Nephron (organoid): ENCODE data around the gene STK16.
A peak's percentile ranks its signal among the peaks of the same experiment; 100 is the strongest.

Experiments used
- H3K27ac Mint-ChIP-seq, 3 experiments: 2 replicates each; pipeline ENCODE4 v1.8.0; 2020; ENCODE audit warnings: mixed read lengths in 3 of 3, mild to moderate bottlenecking in 2 of 3, moderate library complexity in 1 of 3
- H3K27me3 Mint-ChIP-seq: 2 replicates; pipeline ENCODE4 v1.8.0; 2021; ENCODE audit warnings: low read depth, mild to moderate bottlenecking, moderate library complexity, mixed read lengths
- H3K36me3 Mint-ChIP-seq: 2 replicates; pipeline ENCODE4 v1.8.0; 2020; ENCODE audit warnings: low read depth, mixed read lengths
- H3K4me1 Mint-ChIP-seq: 2 replicates; pipeline ENCODE4 v1.8.0; 2020; ENCODE audit warnings: mixed read lengths
- H3K4me3 Mint-ChIP-seq, 3 experiments: 2 replicates each; pipeline ENCODE4 v1.8.0; 2020; ENCODE audit warnings: mild to moderate bottlenecking in 3 of 3, mixed read lengths in 3 of 3, moderate library complexity in 2 of 3
- H3K9me3 Mint-ChIP-seq: 2 replicates; pipeline ENCODE4 v1.8.0; 2020; ENCODE audit warnings: mixed read lengths
- TF ChIP-seq, protein P1 (sequence below), 3 experiments: fragments of 200-600 bp; sonication (generic); IDR thresholded peaks; one replicate each; pipeline ENCODE4 v1.5.0; 2021; ENCODE audit warnings: antibody characterized with exemption in 3 of 3; ENCODE audit not compliant: unreplicated experiment in 3 of 3

STK16 gene

DNA sequence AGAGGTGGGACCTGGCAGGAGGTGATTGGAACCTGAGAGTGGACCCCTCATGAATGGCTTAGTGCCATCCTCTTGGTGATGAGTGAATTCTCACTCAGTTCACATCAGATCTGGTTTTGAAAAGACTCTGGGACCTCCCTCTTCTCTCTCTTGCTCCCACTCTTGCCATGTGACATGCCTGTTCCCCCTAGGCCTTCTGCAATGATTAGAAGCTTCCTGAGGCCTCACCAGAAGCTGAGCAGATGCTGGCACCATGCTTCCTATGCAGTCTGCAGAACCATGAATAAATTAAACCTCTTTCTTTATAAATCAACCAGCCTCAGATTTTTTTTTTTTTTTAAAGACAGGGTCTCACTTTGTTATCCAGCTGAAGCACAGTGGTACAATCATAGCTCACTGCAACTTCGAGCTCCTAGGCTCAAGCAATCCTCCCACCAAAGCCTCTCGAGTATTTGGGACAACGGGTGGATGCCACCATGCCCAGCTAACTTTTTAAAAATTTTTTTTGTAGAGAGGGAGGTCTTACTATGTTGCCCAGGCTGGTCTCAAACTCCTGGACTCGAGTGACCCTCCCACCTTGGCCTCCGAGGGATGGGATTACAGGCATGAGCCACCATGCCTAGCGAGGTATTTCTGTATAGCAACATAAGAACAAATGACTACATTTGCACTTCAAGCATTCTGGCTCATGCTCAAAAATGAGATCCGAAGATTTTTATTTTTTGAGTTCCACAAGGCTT lies 40.7 kb upstream of the STK16 start:
- Mint-ChIP-seq H3K36me3 (peaks cover 10% of the 10 kb centered on the region), H3K4me1 (peaks cover 23% of the 10 kb centered on the region), H3K9me3 (no peaks in the 10 kb centered on the region), H3K27ac (peak overlapping the region in 1 of 3 experiments; percentile 24), H3K4me3 (peak overlapping the region; percentile 23 to 71 (median 69)), H3K27me3 (peaks cover 7% of the 10 kb centered on the region)
- TF ChIP-seq, protein P1, sequence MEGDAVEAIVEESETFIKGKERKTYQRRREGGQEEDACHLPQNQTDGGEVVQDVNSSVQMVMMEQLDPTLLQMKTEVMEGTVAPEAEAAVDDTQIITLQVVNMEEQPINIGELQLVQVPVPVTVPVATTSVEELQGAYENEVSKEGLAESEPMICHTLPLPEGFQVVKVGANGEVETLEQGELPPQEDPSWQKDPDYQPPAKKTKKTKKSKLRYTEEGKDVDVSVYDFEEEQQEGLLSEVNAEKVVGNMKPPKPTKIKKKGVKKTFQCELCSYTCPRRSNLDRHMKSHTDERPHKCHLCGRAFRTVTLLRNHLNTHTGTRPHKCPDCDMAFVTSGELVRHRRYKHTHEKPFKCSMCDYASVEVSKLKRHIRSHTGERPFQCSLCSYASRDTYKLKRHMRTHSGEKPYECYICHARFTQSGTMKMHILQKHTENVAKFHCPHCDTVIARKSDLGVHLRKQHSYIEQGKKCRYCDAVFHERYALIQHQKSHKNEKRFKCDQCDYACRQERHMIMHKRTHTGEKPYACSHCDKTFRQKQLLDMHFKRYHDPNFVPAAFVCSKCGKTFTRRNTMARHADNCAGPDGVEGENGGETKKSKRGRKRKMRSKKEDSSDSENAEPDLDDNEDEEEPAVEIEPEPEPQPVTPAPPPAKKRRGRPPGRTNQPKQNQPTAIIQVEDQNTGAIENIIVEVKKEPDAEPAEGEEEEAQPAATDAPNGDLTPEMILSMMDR (IDR thresholded peaks at IDR 0.05; ENCODE audit: unreplicated experiment in 3 of 3), result no peak

DNA sequence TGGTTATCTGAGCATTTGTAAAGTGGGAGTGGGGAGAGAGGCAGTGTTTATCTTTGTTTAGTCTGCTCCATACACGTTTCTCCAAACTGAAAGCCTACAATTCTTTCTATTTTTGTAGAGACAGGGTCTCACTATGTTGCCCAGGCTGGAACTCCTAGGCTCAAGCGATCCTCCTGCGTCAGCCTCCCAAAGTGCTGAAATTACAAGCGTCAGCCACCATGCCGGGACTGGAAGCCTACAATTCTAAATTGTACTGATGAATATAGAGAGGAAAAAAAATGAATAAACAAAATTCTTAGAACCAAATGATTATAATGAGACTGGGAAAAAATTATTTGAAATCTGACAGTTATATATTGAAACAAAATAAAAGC lies 40.1 kb upstream of the STK16 start:
- Mint-ChIP-seq H3K4me3 (peak overlapping the region; percentile 69 to 83 (median 71)), H3K27ac (peak overlapping the region in 2 of 3 experiments; percentile 24 to 52), H3K27me3 (peaks cover 7% of the 10 kb centered on the region), H3K4me1 (peaks cover 23% of the 10 kb centered on the region), H3K9me3 (no peaks in the 10 kb centered on the region), H3K36me3 (peaks cover 15% of the 10 kb centered on the region)
- TF ChIP-seq, protein P1 (IDR thresholded peaks at IDR 0.05; ENCODE audit: unreplicated experiment in 3 of 3), result no peak

DNA sequence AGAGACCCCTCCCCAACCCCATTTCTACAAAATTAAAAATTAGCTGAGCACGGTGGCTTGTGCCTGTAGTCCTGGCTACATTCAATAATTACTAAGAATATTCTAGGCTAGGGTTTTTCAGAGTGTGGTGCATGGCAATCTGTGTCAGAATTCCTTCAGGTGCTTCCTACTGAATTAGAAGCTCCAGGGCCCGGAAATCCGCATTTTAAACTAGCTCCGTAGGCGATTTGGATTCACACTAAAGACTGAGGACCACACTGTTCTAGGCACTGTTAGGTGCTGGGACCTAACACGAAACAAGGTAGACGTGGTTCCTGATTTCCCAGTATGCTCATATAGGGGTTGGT lies 39.3 kb upstream of the STK16 start:
- Mint-ChIP-seq H3K27me3 (peaks cover 7% of the 10 kb centered on the region), H3K9me3 (no peaks in the 10 kb centered on the region), H3K36me3 (peaks cover 20% of the 10 kb centered on the region), H3K4me1 (peaks cover 23% of the 10 kb centered on the region), H3K4me3 (peak overlapping the region; percentile 83 to 97 (median 92)), H3K27ac (peak overlapping the region; percentile 90 to 97 (median 95))
- TF ChIP-seq, protein P1 (IDR thresholded peaks at IDR 0.05; ENCODE audit: unreplicated experiment in 3 of 3), result no peak

DNA sequence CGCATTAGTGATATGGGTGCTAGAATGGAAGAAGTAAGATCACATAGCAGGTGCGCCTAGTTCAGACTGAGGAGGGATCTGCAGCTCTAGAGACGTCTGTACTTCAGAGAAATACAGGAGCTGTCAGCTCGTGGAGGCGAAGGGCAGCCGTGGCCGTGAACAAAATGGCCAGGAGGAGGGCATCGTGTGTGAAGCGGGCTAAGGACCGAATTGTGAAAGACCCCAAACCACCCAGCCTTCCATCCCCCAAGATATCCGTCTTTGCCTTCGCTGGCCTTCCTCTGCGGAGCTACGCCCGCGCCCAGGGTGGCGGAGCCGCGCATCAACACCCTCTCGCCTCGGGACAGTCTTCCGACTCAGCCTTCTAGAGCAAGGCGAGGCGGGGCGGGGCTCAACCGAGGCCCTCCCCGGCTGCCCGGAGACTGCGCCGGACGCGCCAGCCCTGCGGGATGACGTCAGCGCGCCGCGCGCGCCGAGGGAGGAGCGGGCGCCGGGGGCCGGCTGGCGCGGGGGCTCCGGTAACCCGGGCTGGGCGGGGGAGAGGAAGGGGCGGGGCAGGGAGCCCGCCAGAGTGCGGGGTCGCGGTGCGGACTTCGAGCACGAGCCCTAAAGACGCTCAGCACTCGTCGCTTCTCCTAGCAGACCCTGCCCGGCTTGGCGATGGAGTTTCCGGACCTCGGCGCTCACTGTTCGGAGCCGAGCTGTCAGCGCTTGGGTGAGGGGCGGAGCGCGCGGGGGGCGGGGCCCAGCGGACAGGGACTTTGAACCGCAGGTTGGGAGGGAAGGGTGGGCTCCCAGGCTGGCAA lies 38.7 kb upstream of the STK16 start, which contains the start of gene ZFAND2B:
TSS of gene ZFAND2B (plus strand) at position 455 of the 806 bp plus-strand sequence. CDS start at position 661, 206 bp downstream.
- peaks cover 23% of the 10 kb centered on the region for H3K36me3 Mint-ChIP-seq
- TF ChIP-seq, protein P1 (IDR thresholded peaks at IDR 0.05; ENCODE audit: unreplicated experiment in 3 of 3), result peak in 1 of 3 experiments; percentile 22
- peaks cover 7% of the 10 kb centered on the region for H3K27me3 Mint-ChIP-seq
- H3K27ac Mint-ChIP-seq, result peak within 1 kb of the TSS; percentile 90 to 97 (median 95)
- peaks cover 23% of the 10 kb centered on the region for H3K4me1 Mint-ChIP-seq
- H3K9me3 Mint-ChIP-seq, result no peaks in the 10 kb centered on the region
- peak within 1 kb of the TSS; percentile 83 to 97 (median 92) for H3K4me3 Mint-ChIP-seq

DNA sequence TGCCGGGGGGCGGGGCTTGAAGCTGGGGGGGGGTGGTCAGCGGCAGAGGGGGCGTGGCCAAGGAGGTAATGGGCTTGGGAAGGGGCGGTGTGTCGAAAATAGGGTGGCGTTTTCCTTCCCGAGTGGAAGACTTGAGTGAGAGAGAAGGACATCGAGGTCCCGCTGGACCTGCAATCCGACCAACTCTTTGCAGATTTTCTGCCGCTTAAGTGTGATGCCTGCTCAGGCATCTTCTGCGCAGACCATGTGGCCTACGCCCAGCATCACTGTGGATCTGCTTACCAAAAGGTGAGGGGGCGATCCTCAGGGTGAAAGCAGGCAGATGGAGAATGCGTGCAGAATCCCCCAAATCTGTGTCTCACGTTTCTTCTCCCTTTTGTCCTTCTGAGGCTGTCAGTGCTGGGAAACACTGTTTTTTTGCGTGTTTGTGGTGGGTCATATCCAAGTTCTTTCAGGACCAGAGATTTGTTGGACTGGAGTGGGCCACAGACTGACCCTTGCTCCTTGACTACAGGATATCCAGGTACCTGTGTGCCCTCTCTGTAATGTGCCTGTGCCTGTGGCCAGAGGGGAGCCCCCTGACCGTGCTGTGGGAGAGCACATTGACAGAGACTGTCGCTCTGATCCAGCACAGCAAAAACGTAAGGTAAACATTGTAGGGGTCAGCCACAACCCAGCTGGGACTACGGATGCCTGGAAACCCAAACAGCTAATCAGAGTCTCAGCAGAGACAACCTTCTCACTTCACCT lies 38.0 kb upstream of the STK16 start:
- Mint-ChIP-seq H3K4me1 (peaks cover 23% of the 10 kb centered on the region), H3K9me3 (no peaks in the 10 kb centered on the region), H3K27ac (peak overlapping the region in 2 of 3 experiments; percentile 85 to 97), H3K4me3 (peak overlapping the region; percentile 83 to 97 (median 92)), H3K36me3 (peaks cover 27% of the 10 kb centered on the region), H3K27me3 (peaks cover 7% of the 10 kb centered on the region)
- TF ChIP-seq, protein P1 (IDR thresholded peaks at IDR 0.05; ENCODE audit: unreplicated experiment in 3 of 3), result no peak
